GM15510 (cell line): ENCODE results near the gene C10orf71.

ENCODE experiments used
- POLR2A ChIP-seq: IDR thresholded peaks from 3 replicates; pipeline ENCODE4 v1.6.1; 2011; ENCODE audit warnings: borderline replicate concordance; ENCODE audit not compliant: insufficient read length; ENCODE audit errors: extremely low read depth

Gene C10orf71

GRCh38 chr10:49325131-49325915 is 26.4 kb downstream of the C10orf71 start:
- no peak for TF ChIP-seq POLR2A

- TF ChIP-seq POLR2A: no peak
Measured at GRCh38 chr10:49325916-49326783, 27.2 kb downstream of the C10orf71 start.

- TF ChIP-seq POLR2A: no peak
Measured at GRCh38 chr10:49327036-49327813, 28.3 kb downstream of the C10orf71 start.

GRCh38 chr10:49328401-49329145 is 29.6 kb downstream of the C10orf71 start:
- TF ChIP-seq POLR2A: no peak

GRCh38 chr10:49329146-49329505 is 30.2 kb downstream of the C10orf71 start:
- no peak for TF ChIP-seq POLR2A

- TF ChIP-seq POLR2A: no peak
Measured at GRCh38 chr10:49330127-49330665, 31.2 kb downstream of the C10orf71 start.

GRCh38 chr10:49331431-49331830 is 32.5 kb downstream of the C10orf71 start:
- no peak for TF ChIP-seq POLR2A

GRCh38 chr10:49332333-49332732 is 33.4 kb downstream of the C10orf71 start:
- no peak for TF ChIP-seq POLR2A

- no peak for TF ChIP-seq POLR2A
Measured at GRCh38 chr10:49332768-49333167, 33.8 kb downstream of the C10orf71 start.

GRCh38 chr10:49333192-49333591 is 34.2 kb downstream of the C10orf71 start:
- no peak for TF ChIP-seq POLR2A

GRCh38 chr10:49334964-49335363 is 36.0 kb downstream of the C10orf71 start:
- no peak for TF ChIP-seq POLR2A

GRCh38 chr10:49335364-49335972 is 36.5 kb downstream of the C10orf71 start:
- TF ChIP-seq POLR2A: no peak

GRCh38 chr10:49338604-49339003 is 39.6 kb downstream of the C10orf71 start:
- TF ChIP-seq POLR2A: no peak

GRCh38 chr10:49344840-49345239 is 45.9 kb downstream of the C10orf71 start:
- TF ChIP-seq POLR2A: no peak
